HL-60 (cell line): Measurements from ENCODE around the gene GRIP2.

ENCODE experiments used
- DNase-seq, 2 experiments: peaks; one replicate each; pipeline ENCODE4 v3.0.0-alpha.2; 2010 to 2020; ENCODE audit warnings: low read depth in 1 of 2, low spot score in 1 of 2
- H3K27ac ChIP-seq: fragments of 250-450 bp; sonication (Bioruptor Pico); replicated peaks from 2 replicates; pipeline ENCODE4 v1.5.1; 2020; ENCODE audit warnings: mild to moderate bottlenecking, moderate library complexity
- H3K27me3 ChIP-seq: fragments of 250-450 bp; sonication (Bioruptor Pico); 2 replicates; pipeline ENCODE4 v1.5.1; 2021; ENCODE audit warnings: mild to moderate bottlenecking, moderate library complexity; ENCODE audit not compliant: insufficient read depth, poor library complexity, severe bottlenecking
- H3K4me3 ChIP-seq: replicated peaks from 2 replicates; pipeline ENCODE4 v1.5.1; 2011; ENCODE audit warnings: mild to moderate bottlenecking, control low read depth, low read length; ENCODE audit not compliant: insufficient read depth
- GABPA ChIP-seq: IDR thresholded peaks from 2 replicates; pipeline ENCODE4 v1.6.1; 2012; ENCODE audit warnings: low read depth
- POLR2AphosphoS5 ChIP-seq: IDR thresholded peaks from 2 replicates; pipeline ENCODE4 v1.6.1; 2012; ENCODE audit warnings: low read depth
- SPI1 ChIP-seq: IDR thresholded peaks from 2 replicates; pipeline ENCODE4 v1.6.1; 2012; ENCODE audit warnings: low read depth, mild to moderate bottlenecking, borderline replicate concordance
- TF ChIP-seq, protein P1 (sequence below): IDR thresholded peaks from one replicate; pipeline ENCODE4 v1.5.1; 2011; ENCODE audit warnings: low read length, control low read depth, inconsistent platforms; ENCODE audit not compliant: insufficient read depth
- TF ChIP-seq, protein P2 (sequence below): IDR thresholded peaks from 2 replicates; pipeline ENCODE4 v1.6.1; 2012; ENCODE audit warnings: low read depth; ENCODE audit not compliant: insufficient replicate concordance

The GRIP2 gene

GRCh38 chr3:14474363-14475081 is 65.6 kb downstream of the GRIP2 start:
- Histone ChIP-seq H3K27me3 (no peaks in the 10 kb centered on the region), H3K4me3 (no peak overlapping the region), H3K27ac (no peak overlapping the region)
- no peak for TF ChIP-seq POLR2AphosphoS5
- TF ChIP-seq SPI1 = no peak
- TF ChIP-seq GABPA = no peak
- TF ChIP-seq, protein P1, sequence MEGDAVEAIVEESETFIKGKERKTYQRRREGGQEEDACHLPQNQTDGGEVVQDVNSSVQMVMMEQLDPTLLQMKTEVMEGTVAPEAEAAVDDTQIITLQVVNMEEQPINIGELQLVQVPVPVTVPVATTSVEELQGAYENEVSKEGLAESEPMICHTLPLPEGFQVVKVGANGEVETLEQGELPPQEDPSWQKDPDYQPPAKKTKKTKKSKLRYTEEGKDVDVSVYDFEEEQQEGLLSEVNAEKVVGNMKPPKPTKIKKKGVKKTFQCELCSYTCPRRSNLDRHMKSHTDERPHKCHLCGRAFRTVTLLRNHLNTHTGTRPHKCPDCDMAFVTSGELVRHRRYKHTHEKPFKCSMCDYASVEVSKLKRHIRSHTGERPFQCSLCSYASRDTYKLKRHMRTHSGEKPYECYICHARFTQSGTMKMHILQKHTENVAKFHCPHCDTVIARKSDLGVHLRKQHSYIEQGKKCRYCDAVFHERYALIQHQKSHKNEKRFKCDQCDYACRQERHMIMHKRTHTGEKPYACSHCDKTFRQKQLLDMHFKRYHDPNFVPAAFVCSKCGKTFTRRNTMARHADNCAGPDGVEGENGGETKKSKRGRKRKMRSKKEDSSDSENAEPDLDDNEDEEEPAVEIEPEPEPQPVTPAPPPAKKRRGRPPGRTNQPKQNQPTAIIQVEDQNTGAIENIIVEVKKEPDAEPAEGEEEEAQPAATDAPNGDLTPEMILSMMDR = no peak
- TF ChIP-seq, protein P2, sequence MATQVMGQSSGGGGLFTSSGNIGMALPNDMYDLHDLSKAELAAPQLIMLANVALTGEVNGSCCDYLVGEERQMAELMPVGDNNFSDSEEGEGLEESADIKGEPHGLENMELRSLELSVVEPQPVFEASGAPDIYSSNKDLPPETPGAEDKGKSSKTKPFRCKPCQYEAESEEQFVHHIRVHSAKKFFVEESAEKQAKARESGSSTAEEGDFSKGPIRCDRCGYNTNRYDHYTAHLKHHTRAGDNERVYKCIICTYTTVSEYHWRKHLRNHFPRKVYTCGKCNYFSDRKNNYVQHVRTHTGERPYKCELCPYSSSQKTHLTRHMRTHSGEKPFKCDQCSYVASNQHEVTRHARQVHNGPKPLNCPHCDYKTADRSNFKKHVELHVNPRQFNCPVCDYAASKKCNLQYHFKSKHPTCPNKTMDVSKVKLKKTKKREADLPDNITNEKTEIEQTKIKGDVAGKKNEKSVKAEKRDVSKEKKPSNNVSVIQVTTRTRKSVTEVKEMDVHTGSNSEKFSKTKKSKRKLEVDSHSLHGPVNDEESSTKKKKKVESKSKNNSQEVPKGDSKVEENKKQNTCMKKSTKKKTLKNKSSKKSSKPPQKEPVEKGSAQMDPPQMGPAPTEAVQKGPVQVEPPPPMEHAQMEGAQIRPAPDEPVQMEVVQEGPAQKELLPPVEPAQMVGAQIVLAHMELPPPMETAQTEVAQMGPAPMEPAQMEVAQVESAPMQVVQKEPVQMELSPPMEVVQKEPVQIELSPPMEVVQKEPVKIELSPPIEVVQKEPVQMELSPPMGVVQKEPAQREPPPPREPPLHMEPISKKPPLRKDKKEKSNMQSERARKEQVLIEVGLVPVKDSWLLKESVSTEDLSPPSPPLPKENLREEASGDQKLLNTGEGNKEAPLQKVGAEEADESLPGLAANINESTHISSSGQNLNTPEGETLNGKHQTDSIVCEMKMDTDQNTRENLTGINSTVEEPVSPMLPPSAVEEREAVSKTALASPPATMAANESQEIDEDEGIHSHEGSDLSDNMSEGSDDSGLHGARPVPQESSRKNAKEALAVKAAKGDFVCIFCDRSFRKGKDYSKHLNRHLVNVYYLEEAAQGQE = no peak
- DNase-seq = no peak

- Histone ChIP-seq H3K27me3 (no peaks in the 10 kb centered on the region), H3K27ac (no peak overlapping the region), H3K4me3 (no peak overlapping the region)
- no peak for DNase-seq
- TF ChIP-seq GABPA (no peak), POLR2AphosphoS5 (no peak), SPI1 (no peak)
- TF ChIP-seq, protein P1 = no peak
- TF ChIP-seq, protein P2 = no peak
Measured at GRCh38 chr3:14473411-14473891, 66.7 kb downstream of the GRIP2 start.

DNA sequence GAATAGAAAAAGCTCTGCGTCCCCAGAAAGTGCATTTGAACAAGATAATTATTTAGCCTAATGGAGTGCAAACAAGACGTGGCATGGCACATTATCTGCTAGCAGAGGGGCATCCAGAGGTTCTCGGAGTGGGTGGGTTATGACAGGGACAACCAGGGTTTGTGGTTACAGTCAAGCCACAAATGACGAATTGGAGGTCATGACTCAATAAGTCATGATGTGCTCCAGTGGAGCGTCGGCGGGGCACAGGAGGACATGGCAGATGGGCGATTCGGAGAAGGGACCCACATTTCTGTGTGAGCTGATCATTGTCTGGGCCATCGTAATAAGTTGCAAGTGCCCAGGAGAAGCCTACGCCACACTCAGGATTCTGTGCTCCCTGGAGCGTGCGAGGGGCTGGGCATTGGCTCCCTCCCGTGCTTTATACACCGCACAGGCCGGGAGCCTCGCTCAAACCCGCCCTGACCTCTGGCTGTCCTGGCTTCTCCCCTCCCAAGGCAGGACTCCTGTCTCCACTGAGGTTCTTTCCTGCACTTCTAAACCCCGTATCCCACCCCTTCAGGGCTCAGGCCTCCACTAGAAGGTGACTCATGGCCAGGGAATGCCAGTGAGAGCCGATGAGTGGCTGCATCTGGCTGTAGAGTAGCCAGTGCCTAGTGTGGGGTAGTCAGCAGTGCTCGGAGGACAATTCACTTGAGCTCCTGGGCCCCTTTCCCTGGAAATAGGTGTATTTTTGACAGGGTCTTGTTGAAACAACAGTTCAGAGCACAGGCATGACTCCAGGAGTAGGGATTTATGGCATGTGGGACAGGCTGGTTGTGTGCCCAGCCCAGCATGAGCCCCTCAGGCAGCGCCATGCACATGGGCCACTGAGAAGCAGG is 67.4 kb downstream of the GRIP2 start:
- Histone ChIP-seq H3K4me3 (no peak overlapping the region), H3K27ac (no peak overlapping the region), H3K27me3 (no peaks in the 10 kb centered on the region)
- DNase-seq = no peak
- no peak for TF ChIP-seq SPI1
- TF ChIP-seq, protein P2 = no peak
- TF ChIP-seq GABPA = no peak
- TF ChIP-seq, protein P1 = no peak
- no peak for TF ChIP-seq POLR2AphosphoS5
